ENCODE results near the gene SYNE1.

- no peak for TF ChIP-seq CTCF (IDR thresholded peaks at IDR 0.05; ENCODE audit: poor library complexity, severe bottlenecking)
- no peak for TF ChIP-seq EP300 (conservative IDR thresholded peaks at IDR 0.05; ENCODE audit: poor library complexity, severe bottlenecking)
- no peak for TF ChIP-seq POLR2AphosphoS5 (IDR thresholded peaks at IDR 0.05)
Measured at GRCh38 chr6:152272486-152272885, 364.7 kb downstream of the SYNE1 start.
